HL-60 (cell line): Measurements from ENCODE around the gene STIM2.

Source experiments
- POLR2AphosphoS5 ChIP-seq: IDR thresholded peaks from 2 replicates; pipeline ENCODE4 v1.6.1; 2012; ENCODE audit warnings: low read depth
- TF ChIP-seq, protein P1 (sequence below): IDR thresholded peaks from one replicate; pipeline ENCODE4 v1.5.1; 2011; ENCODE audit warnings: low read length, control low read depth, inconsistent platforms; ENCODE audit not compliant: insufficient read depth

- TF ChIP-seq, protein P1, sequence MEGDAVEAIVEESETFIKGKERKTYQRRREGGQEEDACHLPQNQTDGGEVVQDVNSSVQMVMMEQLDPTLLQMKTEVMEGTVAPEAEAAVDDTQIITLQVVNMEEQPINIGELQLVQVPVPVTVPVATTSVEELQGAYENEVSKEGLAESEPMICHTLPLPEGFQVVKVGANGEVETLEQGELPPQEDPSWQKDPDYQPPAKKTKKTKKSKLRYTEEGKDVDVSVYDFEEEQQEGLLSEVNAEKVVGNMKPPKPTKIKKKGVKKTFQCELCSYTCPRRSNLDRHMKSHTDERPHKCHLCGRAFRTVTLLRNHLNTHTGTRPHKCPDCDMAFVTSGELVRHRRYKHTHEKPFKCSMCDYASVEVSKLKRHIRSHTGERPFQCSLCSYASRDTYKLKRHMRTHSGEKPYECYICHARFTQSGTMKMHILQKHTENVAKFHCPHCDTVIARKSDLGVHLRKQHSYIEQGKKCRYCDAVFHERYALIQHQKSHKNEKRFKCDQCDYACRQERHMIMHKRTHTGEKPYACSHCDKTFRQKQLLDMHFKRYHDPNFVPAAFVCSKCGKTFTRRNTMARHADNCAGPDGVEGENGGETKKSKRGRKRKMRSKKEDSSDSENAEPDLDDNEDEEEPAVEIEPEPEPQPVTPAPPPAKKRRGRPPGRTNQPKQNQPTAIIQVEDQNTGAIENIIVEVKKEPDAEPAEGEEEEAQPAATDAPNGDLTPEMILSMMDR: no peak
- no peak for TF ChIP-seq POLR2AphosphoS5
Observed at GRCh38 chr4:27009539-27009938, 148.9 kb downstream of the STIM2 start.
